ENCODE data around the gene DUXB.

- TF ChIP-seq CTCF (IDR thresholded peaks at IDR 0.05; ENCODE audit: insufficient read depth, low read depth, low read length) (no peak), EZH2 (IDR thresholded peaks at IDR 0.05; ENCODE audit: insufficient read depth, low read length) (no peak)
Observed at GRCh38 chr16:75727221-75727620, 26.0 kb upstream of the DUXB start.
